Breast epithelium (tissue), 4 donors: ENCODE results near the gene FANK1. TPM values are rescaled to one million over a fixed set of nuclear protein-coding genes. Genes with fewer than 3 reads are reported as not detected.

Source experiments
- DNase-seq, 2 donors: peaks; one replicate each; pipeline ENCODE4 v3.0.0-alpha.2; 2019; ENCODE audit warnings: low spot score in 2 of 2
- H3K27ac ChIP-seq, 2 donors: fragments of 200-600 bp; sonication (generic) in 1 of 2; one replicate each; pipeline ENCODE4 v1.5.1; 2016 to 2019; ENCODE audit warnings: mild to moderate bottlenecking in 1 of 2
- H3K27me3 ChIP-seq, 2 donors: fragments of 200-600 bp; sonication (generic) in 1 of 2; one replicate each; pipeline versions ENCODE4 v1.5.1 to v1.6.0; 2017 to 2019; ENCODE audit warnings: control low read depth in 1 of 2, mild to moderate bottlenecking in 1 of 2
- H3K36me3 ChIP-seq: fragments of 200-600 bp; one replicate; pipeline ENCODE4 v1.5.1; 2019
- H3K4me1 ChIP-seq, 2 donors: fragments of 200-600 bp; sonication (generic); one replicate each; pipeline ENCODE4 v1.5.1; 2016 to 2019; ENCODE audit warnings: control low read depth in 1 of 2
- H3K4me3 ChIP-seq, 3 donors: fragments of 200-600 bp; sonication (generic); 1 replicate in 2 of 3; 2 replicates in 1 of 3; pipeline ENCODE4 v1.5.1; 2016 to 2019; ENCODE audit warnings: mild to moderate bottlenecking in 3 of 3, moderate library complexity in 2 of 3
- H3K9me3 ChIP-seq, 2 donors: fragments of 200-600 bp; sonication (generic) in 1 of 2; one replicate each; pipeline ENCODE4 v1.5.1; 2016 to 2019; ENCODE audit warnings: control low read depth in 1 of 2
- CTCF ChIP-seq, 3 donors: fragments of 450-650 bp; IDR thresholded peaks; one replicate each; pipeline ENCODE4 v1.5.1; 2016 to 2017; ENCODE audit warnings: antibody characterized with exemption in 3 of 3, mild to moderate bottlenecking in 3 of 3, moderate library complexity in 3 of 3
- POLR2A ChIP-seq: fragments of 450-650 bp; IDR thresholded peaks from one replicate; pipeline ENCODE4 v1.6.1; 2016; ENCODE audit warnings: antibody characterized with exemption, mild to moderate bottlenecking, moderate library complexity
- POLR2AphosphoS5 ChIP-seq, 3 donors: sonication (generic); formaldehyde crosslinking; IDR thresholded peaks; one replicate each; pipeline ENCODE4 v1.6.1; 2017; ENCODE audit warnings: antibody characterized with exemption in 3 of 3
- intact Hi-C: fragments of 100-400 bp; cut with DNase I; formaldehyde crosslinking; loops from one replicate; pipeline ENCODE4 v1.15.1; 2023; ENCODE audit warnings: low total_unique reads
- total RNA-seq, 3 donors: library from RNA; depleted of rRNA; stranded (reverse); fragments of >200 nt; gene quantifications; one replicate each; pipeline ENCODE4 v1.1.0, GENCODE V29; 2016

FANK1 gene
- total RNA-seq, 3 donors from 2014 or later: 2.6 to 18.1 (median 13.8) TPM

GRCh38 chr10:125997586-125997985 lies 101.2 kb downstream of the FANK1 start:
- Histone ChIP-seq H3K4me1 (no peaks in the 10 kb centered on the region), H3K9me3 (no peaks in the 10 kb centered on the region), H3K4me3 (no peak overlapping the region), H3K36me3 (no peaks in the 10 kb centered on the region), H3K27me3 (no peaks in the 10 kb centered on the region), H3K27ac (no peak overlapping the region)
- DNase-seq: no peak
- intact Hi-C loops: no loop called here
- no peak for TF ChIP-seq POLR2A
- TF ChIP-seq POLR2AphosphoS5 (IDR thresholded peaks at IDR 0.05): no peak

- TF ChIP-seq CTCF (IDR thresholded peaks at IDR 0.05) (no peak), POLR2A (no peak), POLR2AphosphoS5 (IDR thresholded peaks at IDR 0.05) (no peak)
- intact Hi-C loops: no loop called here
- H3K36me3 ChIP-seq: no peaks in the 10 kb centered on the region
- H3K4me1 ChIP-seq: no peaks in the 10 kb centered on the region
- no peak overlapping the region for H3K4me3 ChIP-seq
- H3K9me3 ChIP-seq: no peaks in the 10 kb centered on the region
- no peaks in the 10 kb centered on the region for H3K27me3 ChIP-seq
- H3K27ac ChIP-seq: no peak overlapping the region
- no peak for DNase-seq
These were observed 103.3 kb downstream of the FANK1 start for GRCh38 chr10:125999694-126000093.

GRCh38 chr10:126001576-126001975 lies 105.2 kb downstream of the FANK1 start:
- no peaks in the 10 kb centered on the region for H3K36me3 ChIP-seq
- H3K9me3 ChIP-seq: no peaks in the 10 kb centered on the region
- no peaks in the 10 kb centered on the region for H3K4me1 ChIP-seq
- intact Hi-C loops: no loop called here
- H3K4me3 ChIP-seq: no peak overlapping the region
- no peaks in the 10 kb centered on the region for H3K27me3 ChIP-seq
- TF ChIP-seq POLR2AphosphoS5 (IDR thresholded peaks at IDR 0.05): no peak
- H3K27ac ChIP-seq: no peak overlapping the region
- DNase-seq: no peak

GRCh38 chr10:126004752-126005151 lies 108.4 kb downstream of the FANK1 start:
- Histone ChIP-seq H3K27me3 (no peaks in the 10 kb centered on the region), H3K4me3 (no peak overlapping the region), H3K36me3 (no peaks in the 10 kb centered on the region), H3K4me1 (no peaks in the 10 kb centered on the region), H3K27ac (no peak overlapping the region), H3K9me3 (no peaks in the 10 kb centered on the region)
- intact Hi-C loops: no loop called here
- DNase-seq: no peak
- no peak for TF ChIP-seq POLR2AphosphoS5 (IDR thresholded peaks at IDR 0.05)
- no peak for TF ChIP-seq POLR2A
- no peak for TF ChIP-seq CTCF (IDR thresholded peaks at IDR 0.05)

GRCh38 chr10:126006264-126006663 lies 109.9 kb downstream of the FANK1 start:
- no peaks in the 10 kb centered on the region for H3K4me1 ChIP-seq
- intact Hi-C loops: no loop called here
- H3K27ac ChIP-seq: no peak overlapping the region
- H3K36me3 ChIP-seq: no peaks in the 10 kb centered on the region
- no peak for DNase-seq
- no peak overlapping the region for H3K4me3 ChIP-seq
- H3K27me3 ChIP-seq: no peaks in the 10 kb centered on the region
- no peaks in the 10 kb centered on the region for H3K9me3 ChIP-seq
- TF ChIP-seq POLR2A: no peak
- TF ChIP-seq CTCF (IDR thresholded peaks at IDR 0.05): no peak
- no peak for TF ChIP-seq POLR2AphosphoS5 (IDR thresholded peaks at IDR 0.05)

- intact Hi-C loops: no loop called here
- Histone ChIP-seq H3K4me1 (no peaks in the 10 kb centered on the region), H3K4me3 (no peak overlapping the region), H3K27me3 (no peaks in the 10 kb centered on the region), H3K9me3 (no peaks in the 10 kb centered on the region), H3K27ac (no peak overlapping the region), H3K36me3 (no peaks in the 10 kb centered on the region)
- TF ChIP-seq CTCF (IDR thresholded peaks at IDR 0.05) (no peak), POLR2AphosphoS5 (IDR thresholded peaks at IDR 0.05) (no peak), POLR2A (no peak)
- DNase-seq: no peak
These were observed 110.5 kb downstream of the FANK1 start for GRCh38 chr10:126006906-126007305.
